Spleen (tissue), 11 donors: ENCODE results near the gene TBCEL. TPM values are rescaled to one million over a fixed set of nuclear protein-coding genes. Genes with fewer than 3 reads are reported as not detected.

Experiments
- DNase-seq: peaks from one replicate; pipeline ENCODE4 v3.0.0-alpha.2; 2020
- H3K27ac ChIP-seq, 8 donors: fragments of 200-600 bp; sonication (generic) in 7 of 8; 1 replicate in 4 of 8; 2 replicates in 4 of 8; pipeline versions ENCODE4 v1.5.0 to v1.8.0; 2016 to 2021; ENCODE audit warnings: inconsistent platforms in 4 of 8, mild to moderate bottlenecking in 4 of 8, moderate library complexity in 1 of 8
- H3K27me3 ChIP-seq, 7 donors: fragments of 200-600 bp; sonication (generic) in 6 of 7; replicated peaks in 1 of 7; 1 replicate in 4 of 7; 2 replicates in 3 of 7; pipeline versions ENCODE4 v1.5.0 to v1.8.0; 2016 to 2021; ENCODE audit warnings: inconsistent platforms in 3 of 7, mild to moderate bottlenecking in 1 of 7
- H3K36me3 ChIP-seq, 6 donors: fragments of 200-600 bp; sonication (generic) in 5 of 6; 1 replicate in 4 of 6; 2 replicates in 2 of 6; pipeline versions ENCODE4 v1.5.0 to v1.8.0; 2016 to 2021; ENCODE audit warnings: inconsistent platforms in 2 of 6
- H3K4me1 ChIP-seq, 6 donors: fragments of 200-600 bp; sonication (generic) in 5 of 6; 1 replicate in 3 of 6; 2 replicates in 3 of 6; pipeline versions ENCODE4 v1.5.0 to v1.8.0; 2016 to 2021; ENCODE audit warnings: inconsistent platforms in 3 of 6
- H3K4me3 ChIP-seq, 8 donors: fragments of 200-600 bp; sonication (generic) in 7 of 8; 1 replicate in 4 of 8; 2 replicates in 4 of 8; pipeline versions ENCODE4 v1.5.0 to v1.8.0; 2016 to 2021; ENCODE audit warnings: inconsistent platforms in 4 of 8, mild to moderate bottlenecking in 4 of 8, moderate library complexity in 2 of 8
- H3K9me3 ChIP-seq, 8 donors: fragments of 200-600 bp; sonication (generic) in 7 of 8; 1 replicate in 4 of 8; 2 replicates in 4 of 8; pipeline versions ENCODE4 v1.5.0 to v1.8.0; 2016 to 2021; ENCODE audit warnings: inconsistent platforms in 4 of 8
- CTCF ChIP-seq, 11 experiments: fragments of 200-600 bp in 7 of 11; fragments of 450-650 bp in 4 of 11; sonication (generic) in 4 of 11; IDR thresholded peaks in 8 of 11; conservative IDR thresholded peaks in 3 of 11; 1 replicate in 7 of 11; 2 replicates in 4 of 11; pipeline versions ENCODE4 v1.4.0 to v1.8.0; 2016 to 2021; ENCODE audit warnings: antibody characterized with exemption in 11 of 11, inconsistent platforms in 4 of 11, mild to moderate bottlenecking in 1 of 11
- POLR2A ChIP-seq, 3 donors: fragments of 450-650 bp; IDR thresholded peaks; one replicate each; pipeline ENCODE4 v1.5.1; 2017; ENCODE audit warnings: antibody characterized with exemption in 3 of 3, mild to moderate bottlenecking in 1 of 3
- POLR2AphosphoS5 ChIP-seq, 3 donors: sonication (generic); formaldehyde crosslinking; IDR thresholded peaks; one replicate each; pipeline ENCODE4 v1.5.1; 2017; ENCODE audit warnings: antibody characterized with exemption in 3 of 3
- WGBS, 5 donors: extraction: QIAGEN DNeasy Blood & Tissue Kit in 3 of 5; methylation state at CpG; one replicate each; pipeline versions ENCODE4 v1.1.5 to v1.1.7; 2013 to 2018; 5-methylcytosine and 5-hydroxymethylcytosine counted together
- intact Hi-C: fragments of 100-400 bp; cut with DNase I; formaldehyde crosslinking; loops from one replicate; pipeline ENCODE4 v1.15.0; 2023; ENCODE audit warnings: low total_unique reads
- polyA plus RNA-seq, 3 donors: library from polyadenylated mRNA; stranded (reverse); fragments of 200-250 nt; gene quantifications; one replicate each; pipeline ENCODE4 v1.2.1, GENCODE V29; 2013
- total RNA-seq, 7 donors: library from RNA; depleted of rRNA in 3 of 7; stranded (reverse); fragments of >200 nt in 3 of 7; fragmentation: NEBNext Ultra II Directional in 4 of 7; extraction: Animal tissue kit (Norgen Biotek cat#: 25700) in 4 of 7; gene quantifications; one replicate each; pipeline versions ENCODE4 v1.1.0 to v1.2.1, GENCODE V29; 2016 to 2021
- donor health status: healthy with polysubstance abuse.
- donor health status: DM: no; HTN: no; CAD: no; lungs with moderate emphysema.
- donor health status: DM: no; HTN: no; CAD: no.
- donor health status: Bipolar disorder and iron deficiency.
- donor health status: healthy.
- donor health status: DM: no; HTN: no; CAD: no.
- donor health status: DM: yes; HTN: yes; CAD: no.

Gene TBCEL
- total and polyA plus RNA-seq, 10 donors: 3.9 to 49.3 (median 31.6) TPM

- DNase-seq: no peak
- no peak overlapping the region for H3K4me3 ChIP-seq
- 80 to 93% (median 86%) methylated on average over 4 to 10 of the region's 10 CpGs for WGBS, 5 donors
- H3K9me3 ChIP-seq: no peaks in the 10 kb centered on the region
- H3K4me1 ChIP-seq: no peaks in the 10 kb centered on the region
- no peaks in the 10 kb centered on the region for H3K27me3 ChIP-seq
- TF ChIP-seq CTCF (IDR thresholded peaks at IDR 0.05 in 8 of 11, conservative IDR thresholded peaks at IDR 0.05 in 3 of 11): no peak
- no peak for TF ChIP-seq POLR2AphosphoS5 (IDR thresholded peaks at IDR 0.05)
- no peak for TF ChIP-seq POLR2A (IDR thresholded peaks at IDR 0.05)
- intact Hi-C loops: no loop called here
- no peak overlapping the region for H3K27ac ChIP-seq
- H3K36me3 ChIP-seq: no peaks in the 10 kb centered on the region
These were observed 110.9 kb downstream of the TBCEL start for GRCh38 chr11:121134741-121135312.

- no peak overlapping the region for H3K4me3 ChIP-seq
- TF ChIP-seq CTCF (IDR thresholded peaks at IDR 0.05 in 8 of 11, conservative IDR thresholded peaks at IDR 0.05 in 3 of 11): no peak
- no peak for TF ChIP-seq POLR2A (IDR thresholded peaks at IDR 0.05)
- TF ChIP-seq POLR2AphosphoS5 (IDR thresholded peaks at IDR 0.05): no peak
- intact Hi-C loops: no loop called here
These were observed 113.1 kb downstream of the TBCEL start for GRCh38 chr11:121137005-121137404.

GRCh38 chr11:121138259-121138658 is 114.4 kb downstream of the TBCEL start:
- Histone ChIP-seq H3K4me3 (no peak overlapping the region), H3K4me1 (no peaks in the 10 kb centered on the region), H3K27me3 (no peaks in the 10 kb centered on the region), H3K27ac (no peak overlapping the region), H3K36me3 (no peaks in the 10 kb centered on the region), H3K9me3 (no peaks in the 10 kb centered on the region)
- WGBS, 5 donors: 82 to 92% (median 88%) methylated on average over 5 of the region's 5 CpGs
- TF ChIP-seq CTCF (IDR thresholded peaks at IDR 0.05 in 8 of 11, conservative IDR thresholded peaks at IDR 0.05 in 3 of 11): no peak
- intact Hi-C loops: no loop called here
- DNase-seq: no peak

More at GRCh38 chr11:121137005-121137404, 113.1 kb downstream of the TBCEL start:
- WGBS, 5 donors: 87 to 93% (median 90%) methylated on average over 9 to 11 of the region's 11 CpGs
- Histone ChIP-seq H3K27ac (no peak overlapping the region), H3K36me3 (no peaks in the 10 kb centered on the region), H3K4me1 (no peaks in the 10 kb centered on the region), H3K9me3 (no peaks in the 10 kb centered on the region), H3K27me3 (no peaks in the 10 kb centered on the region)
- no peak for DNase-seq

- no peak for TF ChIP-seq POLR2A (IDR thresholded peaks at IDR 0.05)
- no peak for TF ChIP-seq POLR2AphosphoS5 (IDR thresholded peaks at IDR 0.05)
- TF ChIP-seq CTCF (IDR thresholded peaks at IDR 0.05 in 8 of 11, conservative IDR thresholded peaks at IDR 0.05 in 3 of 11): no peak
- Histone ChIP-seq H3K9me3 (no peaks in the 10 kb centered on the region), H3K36me3 (no peaks in the 10 kb centered on the region), H3K4me1 (no peaks in the 10 kb centered on the region), H3K27me3 (no peaks in the 10 kb centered on the region), H3K27ac (no peak overlapping the region), H3K4me3 (no peak overlapping the region)
- 52 to 82% (median 65%) methylated on average over 7 to 8 of the region's 8 CpGs for WGBS, 5 donors
- intact Hi-C loops: no loop called here
- no peak for DNase-seq
These were observed 116.5 kb downstream of the TBCEL start for GRCh38 chr11:121140369-121140768.

Other genes with a start within 250 kb of the TBCEL start
- 1 to 10 TPM in 4 of 7 donors, under 1 TPM in 3; 0.66 to 3.3 (median 1.0) TPM for gene TECTA, start 77.1 kb downstream of the TBCEL start, total RNA-seq
- under 1 TPM; 0.15 to 0.39 (median 0.16) TPM for gene TECTA, start 77.1 kb downstream of the TBCEL start, polyA plus RNA-seq